Astrocyte (in vitro differentiated cells and primary cell): ENCODE results near the gene USP31. TPM values are rescaled to one million over a fixed set of nuclear protein-coding genes. Genes with fewer than 3 reads are reported as not detected.

Source experiments
- DNase-seq: peaks from one replicate; pipeline ENCODE4 v3.0.0-alpha.2; 2010; ENCODE audit warnings: low read depth
- FAIRE-seq: peaks from 2 replicates; lab custom pipeline; 2011; peaks lifted over from hg19 to GRCh38; lab: Jason Lieb, UNC
- H2AFZ ChIP-seq: 2 replicates; pipeline ENCODE4 v1.6.0; 2012; ENCODE audit warnings: low read depth, low read length, inconsistent platforms
- H3K27ac ChIP-seq: 2 replicates; pipeline ENCODE4 v1.5.1; 2011; ENCODE audit warnings: low read depth, low read length, inconsistent platforms
- H3K27me3 ChIP-seq: 2 replicates; pipeline ENCODE4 v1.6.0; 2011; ENCODE audit warnings: low read length, inconsistent platforms; ENCODE audit not compliant: insufficient read depth
- H3K36me3 ChIP-seq: 2 replicates; pipeline ENCODE4 v1.5.1; 2011; ENCODE audit warnings: low read length, inconsistent platforms; ENCODE audit not compliant: insufficient read depth
- H3K4me1 ChIP-seq: 2 replicates; pipeline ENCODE4 v1.5.1; 2011; ENCODE audit warnings: low read length, inconsistent platforms; ENCODE audit not compliant: insufficient read depth
- H3K4me2 ChIP-seq: 2 replicates; pipeline ENCODE4 v1.6.0; 2012; ENCODE audit warnings: low read length, inconsistent platforms
- H3K4me3 ChIP-seq: 2 replicates; pipeline ENCODE4 v1.5.1; 2011; ENCODE audit warnings: low read depth, mild to moderate bottlenecking, low read length, inconsistent platforms; ENCODE audit not compliant: insufficient read depth
- H3K79me2 ChIP-seq: 2 replicates; pipeline ENCODE4 v1.6.0; 2012; ENCODE audit warnings: mild to moderate bottlenecking, low read length, inconsistent platforms; ENCODE audit not compliant: insufficient read depth
- H3K9ac ChIP-seq: 2 replicates; pipeline ENCODE4 v1.6.0; 2012; ENCODE audit warnings: mild to moderate bottlenecking, low read length, inconsistent platforms
- H3K9me3 ChIP-seq: 2 replicates; pipeline ENCODE4 v1.5.1; 2012; ENCODE audit warnings: low read depth, mild to moderate bottlenecking, low read length, inconsistent platforms; ENCODE audit not compliant: insufficient read depth
- H4K20me1 ChIP-seq: 2 replicates; pipeline ENCODE4 v1.6.0; 2012; ENCODE audit warnings: low read length, inconsistent platforms; ENCODE audit not compliant: insufficient read depth
- H3K27ac Mint-ChIP-seq: one replicate; pipeline ENCODE4 v1.8.0; 2021; ENCODE audit warnings: mild to moderate bottlenecking, mixed read lengths; ENCODE audit not compliant: unreplicated experiment
- H3K27me3 Mint-ChIP-seq: one replicate; pipeline ENCODE4 v1.8.0; 2021; ENCODE audit warnings: low read depth, mixed read lengths; ENCODE audit not compliant: unreplicated experiment
- H3K36me3 Mint-ChIP-seq: one replicate; pipeline ENCODE4 v1.8.0; 2021; ENCODE audit warnings: low read depth, mixed read lengths; ENCODE audit not compliant: unreplicated experiment
- H3K4me1 Mint-ChIP-seq: one replicate; pipeline ENCODE4 v1.8.0; 2021; ENCODE audit warnings: low read depth, mixed read lengths; ENCODE audit not compliant: unreplicated experiment
- H3K4me3 Mint-ChIP-seq: one replicate; pipeline ENCODE4 v1.8.0; 2021; ENCODE audit warnings: mild to moderate bottlenecking, moderate library complexity, mixed read lengths; ENCODE audit not compliant: unreplicated experiment
- H3K9me3 Mint-ChIP-seq: one replicate; pipeline ENCODE4 v1.8.0; 2021; ENCODE audit warnings: mild to moderate bottlenecking, mixed read lengths; ENCODE audit not compliant: unreplicated experiment
- CTCF ChIP-seq: IDR thresholded peaks from 2 replicates; pipeline ENCODE4 v1.5.1; 2011; ENCODE audit warnings: low read depth, mild to moderate bottlenecking, inconsistent platforms, low read length, moderate library complexity; ENCODE audit not compliant: insufficient read depth
- EZH2 ChIP-seq: IDR thresholded peaks from 2 replicates; pipeline ENCODE4 v1.6.1; 2012; ENCODE audit warnings: mild to moderate bottlenecking, low read length, inconsistent platforms; ENCODE audit not compliant: insufficient read depth
- total RNA-seq: library from RNA; stranded (reverse); gene quantifications from 2 replicates; pipeline ENCODE4 v1.2.1, GENCODE V29; 2021

USP31 gene
- total RNA-seq, 1 donor from 2014 or later = 9.4 TPM

- Mint-ChIP-seq H3K9me3 (peaks cover 16% of the 10 kb centered on the region), H3K36me3 (peaks cover 5% of the 10 kb centered on the region), H3K4me3 (no peak overlapping the region), H3K4me1 (peaks cover 12% of the 10 kb centered on the region), H3K27me3 (no peaks in the 10 kb centered on the region), H3K27ac (no peak overlapping the region)
- no peaks in the 10 kb centered on the region for H3K36me3 ChIP-seq
- no peak overlapping the region for H3K4me2 ChIP-seq
- FAIRE-seq (no peak), DNase-seq (no peak)
- H4K20me1 ChIP-seq = peaks cover 66% of the 10 kb centered on the region
- H3K27me3 ChIP-seq = no peaks in the 10 kb centered on the region
- no peak overlapping the region for H3K27ac ChIP-seq
- H3K9ac ChIP-seq = no peak overlapping the region
- peaks cover 4% of the 10 kb centered on the region for H3K9me3 ChIP-seq
- H3K79me2 ChIP-seq = peaks cover 96% of the 10 kb centered on the region
- no peak overlapping the region for H3K4me3 ChIP-seq
- no peak overlapping the region for H2AFZ ChIP-seq
- TF ChIP-seq CTCF (no peak), EZH2 (no peak)
- H3K4me1 ChIP-seq = peaks cover 16% of the 10 kb centered on the region
Observed at GRCh38 chr16:23141033-23141432, 8.2 kb downstream of the USP31 start.

- peaks cover 5% of the 10 kb centered on the region for H3K36me3 Mint-ChIP-seq
Observed at GRCh38 chr16:23140107-23140506, 9.1 kb downstream of the USP31 start.

More at GRCh38 chr16:23140107-23140506, 9.1 kb downstream of the USP31 start:
- Histone ChIP-seq H3K4me1 (peaks cover 7% of the 10 kb centered on the region), H3K9me3 (peaks cover 4% of the 10 kb centered on the region), H3K27ac (no peak overlapping the region), H2AFZ (no peak overlapping the region), H3K36me3 (no peaks in the 10 kb centered on the region), H3K4me3 (no peak overlapping the region), H4K20me1 (peaks cover 66% of the 10 kb centered on the region), H3K27me3 (no peaks in the 10 kb centered on the region), H3K9ac (no peak overlapping the region), H3K4me2 (no peak overlapping the region), H3K79me2 (peaks cover 100% of the 10 kb centered on the region)
- FAIRE-seq (no peak), DNase-seq (no peak)
- H3K9me3 Mint-ChIP-seq = peaks cover 23% of the 10 kb centered on the region
- H3K27me3 Mint-ChIP-seq = no peaks in the 10 kb centered on the region
- no peak overlapping the region for H3K4me3 Mint-ChIP-seq
- no peak overlapping the region for H3K27ac Mint-ChIP-seq
- no peak for TF ChIP-seq CTCF
- TF ChIP-seq EZH2 = no peak
- H3K4me1 Mint-ChIP-seq = peaks cover 4% of the 10 kb centered on the region
